ENCODE results near the gene DNMT3A. TPM values are rescaled to one million over a fixed set of nuclear protein-coding genes. Genes with fewer than 3 reads are reported as not detected.
"Not testable (repeated sequence)": the region's sequence is repeated elsewhere in the genome, so short reads cannot be mapped to it uniquely, and the experiment has no call there.

The DNMT3A gene
- total RNA-seq, 2 donors from 2014 or later: 17.7 to 24.3 TPM

DNA sequence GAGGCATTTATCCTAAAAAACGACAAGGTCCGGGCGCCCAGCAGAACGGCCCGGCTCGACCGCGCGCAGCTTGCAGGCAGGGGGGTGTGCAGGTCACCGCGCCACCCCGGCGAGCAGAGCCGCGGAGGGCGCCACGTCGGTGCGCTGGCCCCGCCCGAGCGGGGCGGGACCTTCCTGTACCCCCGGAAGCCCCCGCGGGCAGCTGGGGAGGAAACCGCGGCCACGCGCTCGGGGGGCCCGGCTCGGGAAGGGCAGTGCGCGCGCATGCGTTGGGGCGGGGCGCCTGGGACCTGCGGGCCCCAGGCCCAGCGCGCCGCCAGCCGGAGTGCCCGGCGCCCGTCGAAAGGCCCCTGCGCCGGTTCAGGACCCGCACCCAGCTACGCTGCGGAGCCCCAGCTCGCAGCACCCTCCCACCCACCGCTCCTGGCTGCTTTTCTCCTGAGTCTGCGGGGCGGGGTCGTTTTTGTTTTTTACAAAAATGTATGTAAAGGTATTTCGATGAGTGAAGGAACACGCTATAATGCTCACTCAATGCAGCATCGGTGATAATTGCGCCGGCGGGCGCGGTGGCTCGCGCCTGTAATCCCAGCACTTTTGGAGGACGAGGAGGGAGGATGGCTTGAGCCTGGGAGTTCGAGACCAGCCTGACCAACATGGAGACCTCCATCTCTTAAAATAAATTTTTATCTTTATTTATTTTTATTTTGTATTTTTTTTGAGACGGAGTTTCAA, 125.6 kb downstream of the DNMT3A start:
- DNase-seq (ENCODE audit: low spot score) (no peak), ATAC-seq (ENCODE audit: insufficient number of reproducible peaks, low FRiP score, low read depth) (no peak)
- Histone ChIP-seq H3K36me3 (no peaks in the 10 kb centered on the region), H3K4me1 (ENCODE audit: control insufficient read depth in 1 of 2, low read depth in 2 of 2) (peaks cover 0 to 3% of the 10 kb centered on the region in 2 donors), H3K9me3 (no peaks in the 10 kb centered on the region), H3K4me3 (peak overlapping the region; percentile 79), H3K27ac (peak overlapping the region; percentile 68 to 70), H3K27me3 (replicated peaks; ENCODE audit: insufficient read depth) (no peaks in the 10 kb centered on the region)
- TF ChIP-seq CTCF (IDR thresholded peaks at IDR 0.05): no peak

DNA sequence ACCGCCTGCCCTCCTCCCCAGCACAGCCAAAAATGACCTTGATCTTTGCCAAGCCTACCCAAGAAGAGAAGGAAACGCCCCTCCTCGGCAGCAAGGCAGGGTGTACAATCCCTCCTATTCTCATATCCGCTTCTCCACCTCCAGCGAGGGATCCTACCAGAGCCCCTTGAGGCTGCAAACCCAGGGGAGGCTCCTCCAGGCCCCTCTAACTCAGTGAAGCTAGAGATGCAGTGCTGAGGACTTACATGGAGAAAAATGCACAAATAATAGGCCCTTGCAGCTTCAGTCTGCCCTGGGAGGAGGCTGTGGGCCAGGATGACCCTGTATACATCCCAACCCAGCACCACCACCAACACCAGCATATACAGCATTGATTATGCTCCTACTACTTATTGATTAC, 126.5 kb downstream of the DNMT3A start:
- H3K4me3 ChIP-seq: no peak overlapping the region
- no peaks in the 10 kb centered on the region for H3K9me3 ChIP-seq
- no peaks in the 10 kb centered on the region for H3K36me3 ChIP-seq
- ATAC-seq (ENCODE audit: insufficient number of reproducible peaks, low FRiP score, low read depth) (peak; percentile 28), DNase-seq (ENCODE audit: low spot score) (no peak)
- H3K27me3 ChIP-seq (replicated peaks; ENCODE audit: insufficient read depth): no peaks in the 10 kb centered on the region
- no peak for TF ChIP-seq CTCF (IDR thresholded peaks at IDR 0.05)
- H3K4me1 ChIP-seq (ENCODE audit: control insufficient read depth in 1 of 2, low read depth in 2 of 2): peaks cover 0 to 3% of the 10 kb centered on the region in 2 donors
- peak overlapping the region; percentile 68 to 70 for H3K27ac ChIP-seq

GRCh38 chr2:25213229-25213628, 128.5 kb downstream of the DNMT3A start:
- peaks cover 0 to 3% of the 10 kb centered on the region in 2 donors for H3K4me1 ChIP-seq (ENCODE audit: control insufficient read depth in 1 of 2, low read depth in 2 of 2)

DNA sequence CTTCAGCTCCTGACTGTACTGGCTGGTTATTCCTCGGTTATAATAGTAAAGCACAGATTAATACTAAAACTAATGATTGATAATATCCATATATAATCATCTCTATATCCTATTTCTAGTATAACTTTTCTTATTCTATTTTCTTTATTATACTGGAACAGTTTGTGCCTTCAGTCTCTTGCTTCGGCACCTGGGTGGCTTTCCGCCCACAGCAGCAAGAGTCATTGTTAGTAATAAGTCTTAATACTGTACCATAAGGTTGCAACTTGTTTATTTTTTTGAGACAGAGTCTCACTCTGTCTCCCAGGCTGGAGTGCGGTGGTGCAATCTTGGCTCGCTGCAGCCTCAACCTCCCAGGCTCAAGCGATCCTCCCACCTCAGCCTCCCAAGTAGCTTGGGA, 130.8 kb downstream of the DNMT3A start:
- not testable (repeated sequence) for H3K9me3 ChIP-seq; H3K36me3 ChIP-seq; H3K27me3 ChIP-seq (replicated peaks; ENCODE audit: insufficient read depth); H3K4me3 ChIP-seq; H3K4me1 ChIP-seq (ENCODE audit: control insufficient read depth in 1 of 2, low read depth in 2 of 2); ATAC-seq (ENCODE audit: insufficient number of reproducible peaks, low FRiP score, low read depth); DNase-seq (ENCODE audit: low spot score); H3K27ac ChIP-seq

More at GRCh38 chr2:25213229-25213628, 128.5 kb downstream of the DNMT3A start:
- no peaks in the 10 kb centered on the region for H3K27me3 ChIP-seq (replicated peaks; ENCODE audit: insufficient read depth)
- H3K36me3 ChIP-seq: no peaks in the 10 kb centered on the region
- no peak for DNase-seq (ENCODE audit: low spot score)
- TF ChIP-seq CTCF (IDR thresholded peaks at IDR 0.05): no peak
- ATAC-seq (ENCODE audit: insufficient number of reproducible peaks, low FRiP score, low read depth): no peak
- no peaks in the 10 kb centered on the region for H3K9me3 ChIP-seq
- H3K27ac ChIP-seq: no peak overlapping the region
- no peak overlapping the region for H3K4me3 ChIP-seq

GRCh38 chr2:25207078-25207545, 134.6 kb downstream of the DNMT3A start:
- Histone ChIP-seq H3K4me3 (no peak overlapping the region), H3K9me3 (no peaks in the 10 kb centered on the region), H3K27me3 (replicated peaks; ENCODE audit: insufficient read depth) (no peaks in the 10 kb centered on the region), H3K4me1 (ENCODE audit: control insufficient read depth in 1 of 2, low read depth in 2 of 2) (peaks cover 0 to 3% of the 10 kb centered on the region in 2 donors), H3K27ac (no peak overlapping the region), H3K36me3 (no peaks in the 10 kb centered on the region)
- no peak for TF ChIP-seq CTCF (IDR thresholded peaks at IDR 0.05)
- ATAC-seq (ENCODE audit: insufficient number of reproducible peaks, low FRiP score, low read depth): no peak
- DNase-seq (ENCODE audit: low spot score): no peak

Data from thoracic aorta (tissue), 2 donors.